ENCODE results near the gene ITFG1. TPM values are rescaled to one million over a fixed set of nuclear protein-coding genes. Genes with fewer than 3 reads are reported as not detected.
"Not testable (repeated sequence)": the region's sequence is repeated elsewhere in the genome, so short reads cannot be mapped to it uniquely, and the experiment has no call there.

Gene ITFG1
- total RNA-seq, 2 donors from 2014 or later: 47.7 to 68.6 TPM

- DNase-seq (ENCODE audit: low spot score) (no peak), ATAC-seq (ENCODE audit: insufficient number of reproducible peaks, low FRiP score, low read depth) (no peak)
- peaks cover 14% of the 10 kb centered on the region for H3K36me3 ChIP-seq
- no peaks in the 10 kb centered on the region for H3K27me3 ChIP-seq (replicated peaks; ENCODE audit: insufficient read depth)
- no peaks in the 10 kb centered on the region for H3K4me1 ChIP-seq (ENCODE audit: control insufficient read depth in 1 of 2, low read depth in 2 of 2)
- H3K27ac ChIP-seq: no peak overlapping the region
- H3K4me3 ChIP-seq: no peak overlapping the region
- TF ChIP-seq CTCF (IDR thresholded peaks at IDR 0.05): no peak
- no peaks in the 10 kb centered on the region for H3K9me3 ChIP-seq
Measured at GRCh38 chr16:47213761-47214440, 247.0 kb downstream of the ITFG1 start.

DNA sequence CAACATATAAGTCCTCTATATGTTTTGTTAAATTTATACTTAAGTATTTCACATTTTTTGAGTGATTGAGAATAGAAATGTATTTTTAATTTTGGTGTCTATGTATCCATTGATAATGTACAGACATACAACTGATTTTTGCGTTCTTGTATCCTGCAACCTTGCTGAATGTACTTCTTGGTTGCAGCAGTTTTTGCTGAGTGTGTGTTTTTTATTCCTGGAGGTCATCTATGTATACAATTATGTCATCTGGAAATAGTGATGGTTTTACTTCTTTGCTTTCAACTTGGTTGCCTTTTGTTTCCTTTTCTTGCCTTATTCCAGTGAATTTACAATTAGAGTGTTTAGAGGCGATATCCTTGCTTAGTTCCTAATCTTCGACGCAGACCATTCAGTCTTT lies 249.6 kb downstream of the ITFG1 start:
- H3K27me3 ChIP-seq (replicated peaks; ENCODE audit: insufficient read depth): no peaks in the 10 kb centered on the region
- H3K9me3 ChIP-seq: no peaks in the 10 kb centered on the region
- no peak overlapping the region for H3K4me3 ChIP-seq
- H3K27ac ChIP-seq: no peak overlapping the region
- no peaks in the 10 kb centered on the region for H3K36me3 ChIP-seq
- H3K4me1 ChIP-seq (ENCODE audit: control insufficient read depth in 1 of 2, low read depth in 2 of 2): no peaks in the 10 kb centered on the region
- no peak for TF ChIP-seq CTCF (IDR thresholded peaks at IDR 0.05)
- no peak for ATAC-seq (ENCODE audit: insufficient number of reproducible peaks, low FRiP score, low read depth)
- DNase-seq (ENCODE audit: low spot score): no peak

GRCh38 chr16:47204736-47205504 lies 255.9 kb downstream of the ITFG1 start:
- no peaks in the 10 kb centered on the region for H3K27me3 ChIP-seq (replicated peaks; ENCODE audit: insufficient read depth)
- no peak overlapping the region for H3K4me3 ChIP-seq
- no peaks in the 10 kb centered on the region for H3K9me3 ChIP-seq
- no peaks in the 10 kb centered on the region for H3K4me1 ChIP-seq (ENCODE audit: control insufficient read depth in 1 of 2, low read depth in 2 of 2)
- no peak for TF ChIP-seq CTCF (IDR thresholded peaks at IDR 0.05)
- no peak overlapping the region for H3K27ac ChIP-seq
- no peaks in the 10 kb centered on the region for H3K36me3 ChIP-seq
- DNase-seq (ENCODE audit: low spot score) (no peak), ATAC-seq (ENCODE audit: insufficient number of reproducible peaks, low FRiP score, low read depth) (no peak)

DNA sequence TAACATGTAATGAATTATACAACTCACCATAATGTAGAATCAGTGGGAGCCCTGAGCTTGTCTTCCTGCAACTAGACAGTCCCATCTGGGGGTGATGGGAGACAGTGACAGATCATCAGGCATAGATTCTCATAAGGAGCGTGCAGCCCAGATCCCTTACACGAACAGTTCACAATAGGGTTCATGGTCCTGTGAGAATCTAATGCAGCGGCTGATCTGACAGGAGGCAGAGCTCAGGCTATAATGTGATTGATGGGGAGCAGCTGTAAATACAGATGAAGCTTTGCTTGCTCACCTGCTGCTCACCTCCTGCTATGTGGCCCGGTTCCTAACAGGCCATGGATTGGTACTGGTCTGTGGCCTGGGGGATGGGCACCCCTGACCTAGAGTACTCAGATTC lies 257.4 kb downstream of the ITFG1 start:
- not testable (repeated sequence) for H3K36me3 ChIP-seq; H3K4me3 ChIP-seq; H3K9me3 ChIP-seq; H3K27ac ChIP-seq; ATAC-seq (ENCODE audit: insufficient number of reproducible peaks, low FRiP score, low read depth); H3K4me1 ChIP-seq (ENCODE audit: control insufficient read depth in 1 of 2, low read depth in 2 of 2); DNase-seq (ENCODE audit: low spot score); H3K27me3 ChIP-seq (replicated peaks; ENCODE audit: insufficient read depth)

- no peaks in the 10 kb centered on the region for H3K36me3 ChIP-seq
- DNase-seq (ENCODE audit: low spot score): no peak
- H3K4me1 ChIP-seq (ENCODE audit: control insufficient read depth in 1 of 2, low read depth in 2 of 2): peaks cover 0 to 5% of the 10 kb centered on the region in 2 donors
- ATAC-seq (ENCODE audit: insufficient number of reproducible peaks, low FRiP score, low read depth): no peak
- no peak for TF ChIP-seq CTCF (IDR thresholded peaks at IDR 0.05)
- H3K27ac ChIP-seq: no peak overlapping the region
- no peaks in the 10 kb centered on the region for H3K27me3 ChIP-seq (replicated peaks; ENCODE audit: insufficient read depth)
- H3K9me3 ChIP-seq: no peaks in the 10 kb centered on the region
- H3K4me3 ChIP-seq: no peak overlapping the region
Measured at GRCh38 chr16:47198180-47198575, 262.7 kb downstream of the ITFG1 start.
